ENCODE measurements around the gene UCN.

DNA sequence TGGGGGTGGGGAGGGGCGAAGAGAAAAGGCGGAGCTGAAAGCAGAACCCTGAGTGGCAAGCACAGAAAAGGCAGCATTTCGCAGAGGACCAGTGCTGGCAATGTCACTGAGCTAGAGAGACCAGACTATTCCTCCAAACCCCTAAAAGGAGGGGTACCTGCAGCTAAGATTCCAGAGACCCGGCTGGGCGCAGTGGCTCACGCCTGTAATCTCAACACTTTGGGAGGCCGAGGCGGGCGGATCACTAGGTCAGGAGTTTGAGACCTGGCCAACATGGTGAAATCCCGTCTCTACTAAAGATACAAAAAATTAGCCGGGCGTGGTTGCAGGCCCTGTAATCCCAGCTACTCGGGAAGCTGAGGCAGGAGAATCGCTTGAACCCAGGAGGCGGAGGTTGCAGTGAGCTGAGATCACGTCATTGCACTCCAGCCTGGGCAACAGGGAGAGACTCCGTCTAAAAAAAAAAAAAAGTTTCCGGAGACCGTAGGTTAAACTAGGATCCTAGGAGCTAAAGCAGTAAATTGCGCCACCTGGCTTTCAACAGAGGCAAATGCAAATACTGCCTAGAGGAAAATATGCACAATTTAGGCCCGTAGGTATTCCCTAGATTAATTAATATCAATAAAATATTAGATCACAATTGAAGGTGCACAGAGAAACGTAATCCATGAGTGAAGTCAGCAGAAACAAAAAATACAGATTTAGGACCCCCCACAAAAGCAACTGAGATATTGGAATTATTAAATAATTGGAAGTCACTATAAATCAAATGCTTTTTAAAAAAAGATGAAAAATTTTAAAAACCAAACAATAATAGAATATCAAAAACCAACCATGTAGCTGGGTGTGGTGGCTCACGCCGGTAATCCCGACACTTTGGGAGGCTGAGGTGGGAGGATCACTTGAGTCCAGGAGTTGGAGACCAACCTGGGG lies 4.9 kb downstream of the UCN start:
- TF ChIP-seq TAF1 (IDR thresholded peaks at IDR 0.05; ENCODE audit: low read depth, low read length), result no peak
- no peak for TF ChIP-seq POLR2AphosphoS5 (IDR thresholded peaks at IDR 0.05; ENCODE audit: low read depth, low read length)
- TF ChIP-seq POLR2A (IDR thresholded peaks at IDR 0.05; ENCODE audit: low read depth, low read length), result no peak
- TF ChIP-seq PAX5 (IDR thresholded peaks at IDR 0.05; ENCODE audit: insufficient read depth, low read length, severe bottlenecking), result no peak
- TF ChIP-seq POU2F2 (IDR thresholded peaks at IDR 0.05; ENCODE audit: low read depth, low read length), result peak; percentile 60; the same call in 1 of the 2 replicates
